Measurements from ENCODE around the gene ALS2.
"Not testable (repeated sequence)": the region's sequence is repeated elsewhere in the genome, so short reads cannot be mapped to it uniquely, and the experiment has no call there.

DNA sequence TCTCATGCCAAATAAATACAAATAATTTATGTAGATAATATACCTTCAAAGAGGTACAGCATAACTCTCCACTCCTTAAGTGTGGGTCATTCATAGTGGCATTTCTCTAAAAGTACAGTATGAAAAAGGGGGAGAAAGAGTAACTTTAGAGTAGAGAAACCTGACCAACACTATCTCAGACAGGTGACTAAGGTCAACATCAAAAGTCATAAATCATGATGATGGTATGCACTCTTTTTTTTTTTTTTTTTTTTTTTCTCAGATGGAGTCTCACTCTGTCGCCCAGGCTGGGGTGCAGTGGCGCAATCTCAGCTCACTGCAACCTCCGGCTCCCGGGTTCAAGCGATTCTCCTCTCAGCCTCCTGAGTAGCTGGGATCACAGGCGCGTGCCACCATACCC, 29.9 kb upstream of the ALS2 start:
- TF ChIP-seq, protein P1, sequence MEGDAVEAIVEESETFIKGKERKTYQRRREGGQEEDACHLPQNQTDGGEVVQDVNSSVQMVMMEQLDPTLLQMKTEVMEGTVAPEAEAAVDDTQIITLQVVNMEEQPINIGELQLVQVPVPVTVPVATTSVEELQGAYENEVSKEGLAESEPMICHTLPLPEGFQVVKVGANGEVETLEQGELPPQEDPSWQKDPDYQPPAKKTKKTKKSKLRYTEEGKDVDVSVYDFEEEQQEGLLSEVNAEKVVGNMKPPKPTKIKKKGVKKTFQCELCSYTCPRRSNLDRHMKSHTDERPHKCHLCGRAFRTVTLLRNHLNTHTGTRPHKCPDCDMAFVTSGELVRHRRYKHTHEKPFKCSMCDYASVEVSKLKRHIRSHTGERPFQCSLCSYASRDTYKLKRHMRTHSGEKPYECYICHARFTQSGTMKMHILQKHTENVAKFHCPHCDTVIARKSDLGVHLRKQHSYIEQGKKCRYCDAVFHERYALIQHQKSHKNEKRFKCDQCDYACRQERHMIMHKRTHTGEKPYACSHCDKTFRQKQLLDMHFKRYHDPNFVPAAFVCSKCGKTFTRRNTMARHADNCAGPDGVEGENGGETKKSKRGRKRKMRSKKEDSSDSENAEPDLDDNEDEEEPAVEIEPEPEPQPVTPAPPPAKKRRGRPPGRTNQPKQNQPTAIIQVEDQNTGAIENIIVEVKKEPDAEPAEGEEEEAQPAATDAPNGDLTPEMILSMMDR (IDR thresholded peaks at IDR 0.05) = not testable (repeated sequence)
- not testable (repeated sequence) for TF ChIP-seq POLR2A (IDR thresholded peaks at IDR 0.05)
